Measurements from ENCODE around the gene AP1S1.
A peak's percentile ranks its signal among the peaks of the same experiment; 100 is the strongest.
"Not testable (repeated sequence)": the region's sequence is repeated elsewhere in the genome, so short reads cannot be mapped to it uniquely, and the experiment has no call there.

AP1S1 gene

DNA sequence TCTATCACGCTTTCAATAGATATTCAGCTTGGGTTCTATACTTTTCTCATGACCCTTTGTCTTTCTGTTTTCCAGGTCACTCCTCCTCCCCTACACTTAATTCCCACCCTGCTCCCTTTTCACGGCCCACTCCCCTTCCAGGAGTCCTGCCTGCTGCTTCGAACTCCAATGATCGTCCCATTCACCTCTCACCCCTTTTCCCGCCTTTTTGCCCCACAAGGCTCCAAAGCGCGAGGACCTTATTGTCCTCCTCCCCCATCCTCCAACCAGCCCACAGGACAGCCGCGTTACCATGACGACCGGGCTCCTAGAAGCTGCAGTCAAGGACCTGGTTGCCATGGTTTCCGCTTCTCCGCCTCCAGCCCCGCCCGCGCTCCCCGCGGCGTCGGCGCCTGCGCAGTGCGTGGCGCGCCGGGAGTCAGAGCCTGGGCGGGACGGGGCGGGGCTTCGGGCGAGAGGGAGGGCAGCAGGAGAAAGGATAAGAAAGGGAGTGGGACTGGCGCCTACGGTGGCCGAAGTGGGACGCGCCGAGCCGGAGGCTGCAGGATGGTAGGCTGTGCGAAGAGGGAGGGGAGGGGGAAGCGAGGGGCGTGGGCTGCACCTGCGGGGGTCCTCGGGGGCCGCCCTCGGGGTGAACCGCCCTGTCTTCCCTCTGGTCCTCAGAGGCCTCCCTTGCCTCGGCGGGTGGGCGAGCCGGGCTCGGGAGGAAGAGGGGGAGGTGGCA is at the start of gene AP1S1:
TSS of gene AP1S1 (plus strand) at position 508 of the 724 bp plus-strand sequence. CDS start at position 547, 39 bp downstream.
- peak; percentile 92 for DNase-seq (ENCODE audit: low spot score)

DNA sequence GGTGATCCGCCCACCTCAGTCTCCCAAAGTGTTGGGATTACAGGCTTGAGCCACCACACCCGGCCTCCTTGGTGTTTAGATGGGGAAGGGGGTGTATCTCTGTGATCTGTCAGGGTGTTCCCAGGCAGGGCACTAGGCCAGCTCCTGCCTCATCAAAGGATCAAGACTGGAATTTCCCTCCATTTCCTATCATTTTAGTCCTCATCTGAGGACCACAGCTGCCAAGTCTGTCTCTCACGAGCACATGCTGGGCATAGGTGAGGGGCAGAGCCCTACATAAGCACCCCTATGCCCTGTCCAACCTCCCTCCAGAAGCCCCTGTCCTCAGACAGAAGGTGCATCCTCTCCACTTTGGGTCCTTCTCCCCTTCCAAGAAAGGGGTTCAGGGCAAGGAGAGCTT is 49.5 kb upstream of the AP1S1 start:
- no peak for DNase-seq (ENCODE audit: low spot score)

DNA sequence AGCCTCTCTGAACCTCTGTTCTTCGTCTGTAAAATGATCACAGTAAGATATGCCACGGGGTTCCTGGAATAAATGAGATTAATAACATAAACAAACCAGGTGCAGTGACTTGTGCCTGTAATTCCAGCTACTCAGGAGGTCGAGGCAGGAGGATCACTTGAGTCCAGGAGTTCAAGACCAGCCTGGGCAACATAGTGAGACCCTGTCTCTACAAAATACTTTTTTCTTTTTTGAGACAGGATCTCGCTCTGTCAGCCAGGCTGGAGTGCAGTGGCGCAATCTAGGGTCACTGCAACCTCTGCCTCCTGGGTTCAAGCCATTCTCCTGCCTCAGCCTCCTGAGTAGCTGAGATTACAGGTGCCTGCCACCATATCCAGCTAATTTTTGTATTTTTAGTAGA is 49.0 kb upstream of the AP1S1 start:
- DNase-seq (ENCODE audit: low spot score), result not testable (repeated sequence)

- no peak for DNase-seq (ENCODE audit: low spot score)
Measured at GRCh38 chr7:101106386-101106785, 47.9 kb upstream of the AP1S1 start.

DNA sequence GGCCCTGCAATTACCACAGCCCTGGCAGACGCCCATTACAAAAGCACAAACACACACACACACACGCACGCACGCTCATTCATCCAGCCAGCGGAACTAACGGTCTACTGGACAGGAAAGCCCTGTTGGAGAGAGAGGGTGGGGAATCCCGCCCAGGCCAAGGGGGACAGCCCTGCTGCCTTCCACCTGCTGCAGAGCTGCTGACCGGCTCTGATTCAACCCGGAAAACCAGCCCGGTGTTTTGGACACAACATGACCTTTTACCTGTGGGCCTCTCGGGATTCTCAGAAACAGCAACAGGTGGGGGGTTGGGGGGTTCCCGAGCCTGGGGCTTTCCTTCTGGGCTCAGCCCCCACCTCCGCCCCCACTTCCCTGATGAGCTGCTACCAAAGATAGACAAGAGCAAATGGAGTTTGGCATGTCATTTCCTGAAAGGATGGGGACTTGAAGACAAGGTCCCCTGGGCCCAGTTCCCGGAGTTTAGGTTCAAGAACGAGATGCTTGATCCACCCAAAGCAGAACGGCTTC is 45.9 kb upstream of the AP1S1 start:
- DNase-seq (ENCODE audit: low spot score), result no peak

- no peak for DNase-seq (ENCODE audit: low spot score)
Measured at GRCh38 chr7:101108961-101109360, 45.3 kb upstream of the AP1S1 start.

DNA sequence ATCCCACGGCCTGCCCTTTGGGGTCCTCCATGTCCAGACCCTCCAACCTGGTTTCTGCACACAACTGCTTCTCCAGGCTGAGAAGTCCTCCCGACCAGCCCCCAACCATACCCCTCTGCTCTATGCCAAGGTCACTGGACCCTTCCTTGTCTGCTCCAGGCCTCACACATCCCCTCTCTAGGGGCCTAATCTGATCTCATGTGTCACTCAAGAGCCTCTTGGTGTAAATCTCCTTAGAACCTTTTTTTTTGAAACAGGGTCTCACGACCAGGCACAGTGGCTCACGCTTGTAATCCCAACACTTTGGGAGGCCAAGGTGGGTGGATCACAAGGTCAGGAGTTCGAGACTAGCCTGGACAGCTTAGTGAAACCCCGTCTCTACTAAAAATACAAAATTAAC is 44.9 kb upstream of the AP1S1 start:
- no peak for DNase-seq (ENCODE audit: low spot score)

DNA sequence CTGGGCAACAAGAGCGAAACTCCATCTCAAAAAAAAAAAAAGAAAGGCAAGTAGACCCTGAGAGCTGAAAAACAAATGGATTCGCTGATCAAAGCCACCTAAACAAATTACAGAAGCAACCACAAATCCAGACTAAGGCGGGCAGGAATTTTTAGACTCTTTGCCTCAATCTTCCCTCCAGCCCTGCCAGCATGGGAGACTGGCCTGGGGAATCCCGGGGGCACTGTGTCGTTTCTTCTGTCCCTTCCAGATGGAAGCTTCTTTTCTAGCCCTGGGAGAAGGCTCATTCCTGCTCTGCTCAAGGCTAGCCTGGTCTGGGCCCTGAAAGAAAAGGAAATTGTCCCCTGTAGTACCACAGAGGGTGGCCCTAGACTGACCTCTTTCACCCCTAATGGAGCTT is 43.0 kb upstream of the AP1S1 start:
- no peak for DNase-seq (ENCODE audit: low spot score)

- no peak for DNase-seq (ENCODE audit: low spot score)
Measured at GRCh38 chr7:101112233-101112632, 42.0 kb upstream of the AP1S1 start.

DNA sequence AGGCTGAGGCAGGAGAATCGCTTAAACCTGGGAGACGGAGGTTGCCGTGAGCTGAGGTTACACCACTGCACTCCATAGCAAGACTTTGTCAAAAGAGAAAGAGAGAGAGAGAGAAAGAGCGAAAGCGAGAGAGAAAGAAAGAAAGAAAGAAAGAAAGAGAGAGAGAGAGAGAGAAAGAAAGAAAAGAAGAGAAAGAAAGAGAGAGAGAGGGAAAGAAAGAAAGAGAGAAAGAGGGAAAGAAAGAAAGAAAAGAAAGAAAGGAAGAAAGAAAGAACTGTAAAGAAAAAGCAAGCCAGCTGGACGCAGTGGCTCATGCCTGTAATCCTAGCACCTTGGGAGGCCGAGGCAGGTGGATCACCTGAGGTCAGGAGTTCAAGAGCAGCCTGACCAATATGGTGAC is 41.1 kb upstream of the AP1S1 start:
- DNase-seq (ENCODE audit: low spot score), result not testable (repeated sequence)

DNA sequence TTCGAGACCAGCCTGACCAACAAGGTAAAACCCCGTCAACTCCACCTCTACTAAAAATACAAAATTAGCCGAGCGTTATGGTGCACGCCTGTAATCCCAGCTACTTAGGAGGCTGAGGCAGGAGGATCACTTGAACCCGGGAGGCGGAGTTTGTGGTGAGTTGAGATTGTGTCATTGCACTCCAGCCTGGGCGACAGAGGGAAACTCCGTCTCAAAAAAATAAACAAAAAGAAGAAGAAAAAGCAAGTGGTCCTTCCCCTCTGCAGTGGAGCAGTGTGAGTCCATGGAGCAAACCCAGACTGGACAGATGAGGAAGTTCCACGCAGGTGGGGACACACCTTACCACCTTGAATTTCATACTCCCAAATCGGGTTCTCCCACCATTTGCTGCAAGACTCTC is 40.4 kb upstream of the AP1S1 start:
- DNase-seq (ENCODE audit: low spot score), result no peak

GRCh38 chr7:101114492-101114891 is 39.8 kb upstream of the AP1S1 start:
- no peak for DNase-seq (ENCODE audit: low spot score)

DNA sequence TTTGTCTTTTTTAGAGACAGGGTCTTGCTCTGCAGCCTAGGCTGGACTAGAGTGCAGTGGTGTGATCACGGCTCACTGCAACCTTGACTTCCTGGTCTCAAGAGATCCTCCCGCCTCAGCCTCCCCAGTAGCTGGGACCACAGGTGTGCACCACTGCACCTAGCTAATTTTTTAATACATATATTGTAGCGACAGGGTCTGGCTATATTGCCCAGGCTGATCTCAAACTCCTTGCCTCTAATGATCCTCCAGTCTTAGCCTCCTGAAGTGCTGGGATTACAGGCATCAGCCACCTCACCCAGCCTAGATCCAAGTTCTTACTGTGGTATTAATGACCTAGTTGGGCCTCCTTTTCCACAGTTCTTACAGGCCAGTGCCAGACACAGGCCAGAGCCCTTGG is 39.1 kb upstream of the AP1S1 start:
- no peak for DNase-seq (ENCODE audit: low spot score)

DNA sequence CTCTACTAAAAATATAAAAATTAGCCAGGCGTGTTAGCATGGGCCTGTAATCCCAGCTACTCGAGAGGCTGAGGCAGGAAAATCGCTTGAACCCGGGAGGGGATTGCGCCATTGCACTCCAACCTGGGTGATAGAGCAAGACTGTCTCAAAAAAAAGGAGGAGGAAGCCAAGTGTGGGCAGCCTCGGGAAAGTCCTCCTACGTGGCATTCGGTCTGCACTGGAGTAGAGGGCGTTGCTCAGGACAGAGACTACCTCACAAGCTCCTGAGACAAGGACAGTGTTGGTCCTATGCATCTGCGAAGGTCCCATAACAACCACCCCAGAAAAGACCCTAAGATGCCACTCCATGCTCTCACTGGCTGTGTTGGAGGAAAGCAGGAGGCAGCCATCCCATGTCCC is 37.4 kb upstream of the AP1S1 start:
- DNase-seq (ENCODE audit: low spot score), result no peak

GRCh38 chr7:101118856-101119255 is 35.4 kb upstream of the AP1S1 start:
- DNase-seq (ENCODE audit: low spot score), result no peak

DNA sequence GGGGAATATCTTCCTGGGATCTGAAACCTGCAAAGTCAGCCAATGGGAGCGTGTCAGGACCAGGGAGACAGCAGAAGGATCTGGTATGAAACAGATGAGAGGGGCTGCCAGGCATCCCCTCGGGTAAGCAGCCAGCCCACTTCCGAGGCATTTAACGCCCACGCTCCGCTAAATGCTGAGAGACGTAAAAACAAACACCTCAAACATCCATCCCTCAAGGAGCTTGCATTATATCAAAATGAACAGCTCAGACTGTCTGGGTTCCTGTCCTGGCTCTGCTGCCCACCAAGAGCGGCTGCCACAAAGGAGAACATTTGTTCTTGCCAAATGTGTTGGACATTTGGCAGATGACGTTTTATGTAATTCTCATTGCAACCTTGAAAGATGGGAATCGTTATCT is 34.4 kb upstream of the AP1S1 start:
- DNase-seq (ENCODE audit: low spot score), result no peak

- DNase-seq (ENCODE audit: low spot score), result no peak
Measured at GRCh38 chr7:101120315-101120714, 34.0 kb upstream of the AP1S1 start.

GRCh38 chr7:101121631-101121990 is 32.7 kb upstream of the AP1S1 start:
- not testable (repeated sequence) for DNase-seq (ENCODE audit: low spot score)

- no peak for DNase-seq (ENCODE audit: low spot score)
Measured at GRCh38 chr7:101121991-101122932, 32.0 kb upstream of the AP1S1 start.

DNA sequence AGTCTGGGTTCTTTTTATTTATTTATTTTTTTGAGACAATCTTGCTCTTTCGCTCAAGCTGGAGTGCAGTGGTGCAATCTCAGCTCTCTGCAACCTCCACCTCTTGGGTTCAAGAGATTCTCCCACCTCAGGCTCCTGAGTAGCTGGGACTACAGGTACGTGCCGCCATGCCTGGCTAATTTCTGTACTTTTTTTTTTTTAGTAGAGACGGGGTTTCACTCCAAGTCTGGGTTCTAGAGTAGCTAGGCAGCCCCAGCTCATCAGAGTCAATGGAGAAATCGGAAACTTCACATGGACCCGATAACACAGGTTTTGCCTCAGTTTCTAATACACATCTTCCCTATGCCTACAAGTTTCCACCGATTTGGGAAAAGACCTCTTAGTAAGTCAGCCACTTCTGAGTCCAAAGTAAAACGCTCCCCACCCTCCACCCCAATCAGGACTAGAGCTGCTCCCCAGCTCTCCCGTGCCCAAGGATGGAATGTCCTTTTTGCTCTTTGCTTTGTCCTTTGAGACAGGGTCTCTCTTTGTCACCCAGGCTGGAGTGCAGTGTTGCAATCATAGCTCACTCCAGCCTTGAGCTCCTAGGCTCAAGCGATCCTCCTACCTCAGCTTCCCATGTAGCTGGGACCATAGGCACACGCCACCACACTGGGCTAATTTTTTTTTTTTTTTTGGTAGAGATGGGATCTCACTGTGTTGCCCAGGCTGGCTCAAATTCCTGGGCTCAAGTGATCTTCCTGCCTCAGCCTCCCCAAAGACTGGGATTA is 31.2 kb upstream of the AP1S1 start:
- DNase-seq (ENCODE audit: low spot score), result no peak

DNA sequence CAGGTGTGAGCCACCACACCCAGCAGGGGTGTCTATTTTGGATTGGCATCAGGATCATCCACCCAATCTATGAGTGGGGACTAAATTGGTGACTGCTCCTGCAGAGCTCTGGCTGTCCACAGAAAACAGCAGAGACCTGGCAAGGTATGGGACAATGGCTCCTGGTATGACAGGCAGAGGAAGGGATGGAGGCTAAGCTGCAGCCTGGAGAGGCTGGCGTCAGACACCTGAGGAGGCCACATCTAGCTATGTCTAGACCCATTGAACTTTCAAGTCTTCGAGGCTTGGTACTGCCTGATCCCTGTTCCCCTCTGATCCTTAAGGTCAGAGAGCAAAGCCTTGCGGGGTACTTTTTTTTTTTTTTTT is 30.6 kb upstream of the AP1S1 start:
- DNase-seq (ENCODE audit: low spot score), result no peak

DNA sequence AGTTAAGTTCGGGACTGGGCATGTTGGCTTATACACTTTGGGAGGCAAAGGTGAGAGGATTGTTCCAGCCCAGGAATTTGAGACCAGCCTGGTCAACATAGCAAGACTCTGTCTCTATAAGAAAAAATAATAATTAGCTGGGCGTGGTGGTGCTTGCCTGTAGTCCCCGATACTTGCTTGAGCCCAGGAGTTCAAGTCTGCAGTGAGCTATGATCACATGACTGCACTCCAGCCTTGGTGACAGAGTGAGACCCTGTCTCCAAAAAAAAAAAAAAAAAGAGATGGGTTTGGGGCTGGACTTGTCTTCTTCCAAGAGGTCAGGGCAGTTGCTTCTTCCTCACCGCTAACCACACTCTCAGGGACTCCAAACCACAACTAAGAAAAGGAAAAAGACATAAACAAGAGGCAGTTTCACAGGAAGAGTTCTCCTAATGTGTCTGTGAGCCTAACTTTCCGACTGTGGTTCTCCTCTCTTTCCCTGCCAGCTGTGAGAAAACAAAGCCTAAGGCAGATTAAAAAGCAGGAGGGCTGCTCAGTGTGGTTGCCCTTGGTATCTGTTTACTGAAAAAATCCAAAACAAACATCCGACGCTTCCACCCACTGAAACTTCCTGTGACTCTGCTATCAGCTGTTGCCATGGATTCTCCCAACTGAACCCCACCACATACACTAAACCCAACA is 29.8 kb upstream of the AP1S1 start:
- DNase-seq (ENCODE audit: low spot score), result no peak

Data from hematopoietic multipotent progenitor cell treated with erythropoietin and hydrocortisone succinate and interleukin-3 and kit ligand, for 15 days (in vitro differentiated cells).